Activated B cell treated with CpG ODN at 0.5 μM for 24 hours (primary cell): Measurements from ENCODE around the gene ENDOG. TPM values are rescaled to one million over a fixed set of nuclear protein-coding genes. Genes with fewer than 3 reads are reported as not detected.

ENCODE experiments used
- ATAC-seq: fragments of 200-7000 bp; cut with Tn5 transposase; one replicate; pipeline ENCODE4 v1.10.0; 2021; ENCODE audit warnings: low read depth, mild to moderate bottlenecking, moderate library complexity
- CTCF ChIA-PET: fragments of 350-600 bp; sonication (Branson Sonifier 250); formaldehyde crosslinking; loops from one replicate; lab custom pipeline; 2021; ENCODE audit warnings: antibody characterized with exemption; lab: Charles Lee
- POLR2A ChIA-PET: fragments of 350-600 bp; sonication (Branson Sonifier 250); formaldehyde crosslinking; loops from one replicate; lab custom pipeline; 2021; ENCODE audit warnings: antibody characterized with exemption; lab: Charles Lee
- DNase-seq: peaks from one replicate; pipeline ENCODE4 v3.0.0; 2022
- H3K27ac Mint-ChIP-seq: one replicate; pipeline ENCODE4 v1.8.0; 2020; ENCODE audit warnings: mixed read lengths
- H3K27me3 Mint-ChIP-seq: one replicate; pipeline ENCODE4 v1.8.0; 2021; ENCODE audit warnings: mixed read lengths
- H3K36me3 Mint-ChIP-seq: one replicate; pipeline ENCODE4 v1.8.0; 2021; ENCODE audit warnings: low read depth, mixed read lengths
- H3K4me1 Mint-ChIP-seq: one replicate; pipeline ENCODE4 v1.8.0; 2021; ENCODE audit warnings: mixed read lengths
- H3K4me3 Mint-ChIP-seq: one replicate; pipeline ENCODE4 v1.8.0; 2020; ENCODE audit warnings: mild to moderate bottlenecking, mixed read lengths
- H3K9me3 Mint-ChIP-seq: one replicate; pipeline ENCODE4 v1.8.0; 2020; ENCODE audit warnings: mixed read lengths
- CTCF ChIP-seq: fragments of 200-600 bp; IDR thresholded peaks from one replicate; pipeline ENCODE4 v1.8.0; 2022; ENCODE audit warnings: antibody characterized with exemption, mild to moderate bottlenecking
- intact Hi-C: fragments of 100-400 bp; cut with micrococcal nuclease; formaldehyde crosslinking; loops from one replicate; pipeline ENCODE4 v1.15.1; 2024
- total RNA-seq: library from RNA; stranded (reverse); gene quantifications from 2 replicates; pipeline ENCODE4 v1.2.3, GENCODE V29; 2022

ENDOG gene
- total RNA-seq, 1 donor from 2014 or later = 16.9 TPM

- H3K27me3 Mint-ChIP-seq = no peaks in the 10 kb centered on the region
- peaks cover 38% of the 10 kb centered on the region for H3K36me3 Mint-ChIP-seq
- DNase-seq (no peak), ATAC-seq (no peak)
- no peak for TF ChIP-seq CTCF
- ChIA-PET POLR2A (interaction anchor here (0.5 to 1.6 kb wide), 11 partner anchors 10 to 1032 kb away, joined by 3 to 49 read pairs (median 5); partner anchors contain the start of genes ENDOG, KYAT1, LRRC8A and MIGA2), CTCF (interaction anchor here (1.3 to 1.4 kb wide), 2 partner anchors 10 to 100 kb away, joined by 3 to 12 read pairs; partner anchors contain the start of gene ENDOG)
- peak overlapping the region; percentile 94 for H3K4me3 Mint-ChIP-seq
- H3K27ac Mint-ChIP-seq = peak overlapping the region; percentile 90
- no peaks in the 10 kb centered on the region for H3K9me3 Mint-ChIP-seq
- H3K4me1 Mint-ChIP-seq = peaks cover 22% of the 10 kb centered on the region
- intact Hi-C loops = loop anchor here (1.0 kb wide), 2 partner anchors 11 to 53 kb away; partner anchors contain the start of genes ENDOG and LRRC8A
These were observed 10.6 kb downstream of the ENDOG start for GRCh38 chr9:128828719-128829452.

- H3K36me3 Mint-ChIP-seq = peaks cover 31% of the 10 kb centered on the region
- intact Hi-C loops = loop anchor here (1.0 kb wide), 2 partner anchors 11 to 53 kb away; partner anchors contain the start of genes ENDOG and LRRC8A
- peak within 1 kb of the TSS; percentile 90 for H3K27ac Mint-ChIP-seq
- peak; percentile 99 for ATAC-seq
- ChIA-PET CTCF (interaction anchor here (1.3 to 1.4 kb wide), 2 partner anchors 11 to 99 kb away, joined by 3 to 12 read pairs; partner anchors contain the start of gene ENDOG), POLR2A (interaction anchor here (0.5 to 1.6 kb wide), 19 partner anchors 10 to 1033 kb away, joined by 3 to 49 read pairs (median 5); partner anchors contain the start of genes CERCAM, DOLPP1, ENDOG and KYAT1)
- H3K27me3 Mint-ChIP-seq = no peaks in the 10 kb centered on the region
- peak within 1 kb of the TSS; percentile 94 for H3K4me3 Mint-ChIP-seq
- TF ChIP-seq CTCF = no peak
- H3K4me1 Mint-ChIP-seq = peaks cover 22% of the 10 kb centered on the region
- H3K9me3 Mint-ChIP-seq = no peaks in the 10 kb centered on the region
- DNase-seq = peak; percentile 92
These were observed 11.4 kb downstream of the ENDOG start, which contains the start of gene SPOUT1 for GRCh38 chr9:128829477-128830251. TSS of gene SPOUT1 (minus strand) at chr9:128829794. CDS start at chr9:128829780, 14 bp downstream.

GRCh38 chr9:128833696-128834095, 15.4 kb downstream of the ENDOG start:
- intact Hi-C loops = loop anchor here (1.0 kb wide), 1 partner anchor 23 kb away; no protein-coding TSS in a partner anchor

DNA sequence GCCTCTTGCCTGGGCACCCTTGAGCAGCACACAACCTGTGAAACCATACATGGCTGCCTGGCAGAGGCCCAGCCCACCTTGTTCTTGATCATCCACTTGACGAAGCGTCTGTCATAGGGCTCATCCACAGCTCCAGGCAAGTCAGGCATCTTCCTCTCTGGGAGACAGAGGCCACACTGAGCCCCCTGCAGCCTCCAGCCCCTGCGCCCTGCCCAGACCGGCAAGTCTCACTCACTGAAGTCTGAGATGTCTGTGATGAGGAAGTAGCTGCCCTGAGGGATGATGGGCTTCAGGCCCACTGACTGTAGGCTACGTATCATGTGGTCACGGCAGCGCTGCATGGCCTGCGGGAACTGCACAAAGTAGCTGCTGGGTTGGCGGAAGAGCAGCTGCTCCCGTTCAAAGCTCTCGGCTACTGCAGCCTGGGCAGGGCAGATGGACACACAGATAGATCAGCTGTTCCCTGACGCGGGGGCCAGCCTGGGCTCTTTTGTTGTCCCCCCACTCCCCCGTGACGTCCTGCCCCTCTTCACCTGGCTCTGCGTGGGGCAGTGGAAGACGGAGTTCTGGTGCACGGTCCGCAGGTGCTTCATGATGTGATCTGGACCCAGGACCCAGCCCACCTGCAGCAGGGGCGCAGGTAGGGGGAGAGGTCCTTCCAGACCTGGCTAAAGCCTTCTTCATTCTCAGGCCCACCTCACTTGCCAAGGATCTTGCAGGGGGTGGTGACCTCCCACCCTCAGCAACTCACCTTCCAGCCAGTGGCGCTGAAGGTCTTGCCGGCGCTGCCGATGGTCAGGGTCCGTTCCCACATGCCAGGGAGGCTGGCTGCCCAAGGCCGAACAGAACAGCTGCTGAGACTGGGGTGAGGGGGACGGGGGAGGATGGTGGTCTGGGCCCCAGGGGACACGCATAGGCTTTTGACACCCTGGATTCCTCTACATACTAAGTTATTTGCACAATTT, 17.2 kb downstream of the ENDOG start:
- Mint-ChIP-seq H3K4me3 (no peak overlapping the region), H3K36me3 (no peaks in the 10 kb centered on the region), H3K4me1 (no peaks in the 10 kb centered on the region), H3K9me3 (no peaks in the 10 kb centered on the region), H3K27me3 (no peaks in the 10 kb centered on the region), H3K27ac (no peak overlapping the region)
- no peak for ATAC-seq
- DNase-seq = no peak
- intact Hi-C loops = no loop called here
- TF ChIP-seq CTCF = no peak
- POLR2A ChIA-PET = no interaction called here
- CTCF ChIA-PET = no interaction called here

More at GRCh38 chr9:128833696-128834095, 15.4 kb downstream of the ENDOG start:
- peaks cover 13% of the 10 kb centered on the region for H3K4me1 Mint-ChIP-seq
- TF ChIP-seq CTCF = no peak
- H3K27me3 Mint-ChIP-seq = no peaks in the 10 kb centered on the region
- H3K36me3 Mint-ChIP-seq = peaks cover 5% of the 10 kb centered on the region
- DNase-seq (no peak), ATAC-seq (no peak)
- CTCF ChIA-PET = interaction anchor here (1.3 kb wide), 1 partner anchor 94 kb away, joined by 4 read pairs; no protein-coding TSS in a partner anchor
- no peak overlapping the region for H3K4me3 Mint-ChIP-seq
- H3K27ac Mint-ChIP-seq = no peak overlapping the region
- POLR2A ChIA-PET = no interaction called here
- H3K9me3 Mint-ChIP-seq = no peaks in the 10 kb centered on the region
